OCI-LY3 (cell line): ENCODE results near the gene TCEA2.

ENCODE experiments used
- H2AFZ ChIP-seq: fragments of 200-600, 300-600 bp; shearing (Covaris generic); 2 replicates; pipeline ENCODE4 v1.6.0; 2014; ENCODE audit warnings: antibody characterized with exemption, low read depth, low read length
- H3K27ac ChIP-seq: fragments of 200-600, 300-600 bp; sonication (generic); 2 replicates; pipeline ENCODE4 v1.5.1; 2014; ENCODE audit warnings: mild to moderate bottlenecking, low read length, moderate library complexity, mixed read lengths
- H3K27me3 ChIP-seq: fragments of 200-600, 300-600 bp; sonication (generic); 2 replicates; pipeline ENCODE4 v1.6.1; 2014; ENCODE audit warnings: low read depth, low read length, mixed read lengths
- H3K36me3 ChIP-seq: fragments of 200-600, 300-600 bp; sonication (generic); replicated peaks from 2 replicates; pipeline ENCODE3; 2014; ENCODE audit warnings: low read depth, low read length, mixed read lengths
- H3K4me1 ChIP-seq: fragments of 300-600, 200-600 bp; sonication (generic); 2 replicates; pipeline ENCODE4 v1.6.1; 2014; ENCODE audit warnings: low read length, mixed read lengths
- H3K4me2 ChIP-seq: fragments of 200-600, 300-600 bp; sonication (generic); 2 replicates; pipeline ENCODE4 v1.6.1; 2014; ENCODE audit warnings: low read length, mixed read lengths
- H3K4me3 ChIP-seq: fragments of 300-600, 200-600 bp; sonication (generic); 2 replicates; pipeline ENCODE4 v1.5.1; 2014; ENCODE audit warnings: antibody characterized with exemption, mild to moderate bottlenecking, low read length, moderate library complexity
- H3K79me2 ChIP-seq: fragments of 300-600, 200-600 bp; shearing (Covaris generic); 2 replicates; pipeline ENCODE4 v1.6.1; 2014; ENCODE audit warnings: mild to moderate bottlenecking, low read length, mixed read lengths
- H3K9ac ChIP-seq: fragments of 300-600, 200-600 bp; shearing (Covaris generic); 2 replicates; pipeline ENCODE4 v1.6.0; 2014; ENCODE audit warnings: mild to moderate bottlenecking, low read length, moderate library complexity
- H3K9me3 ChIP-seq: fragments of 200-600, 300-600 bp; shearing (Covaris generic); 2 replicates; pipeline ENCODE4 v1.6.1; 2014; ENCODE audit warnings: low read length, mixed read lengths; ENCODE audit not compliant: insufficient read depth
- H4K20me1 ChIP-seq: fragments of 200-600, 300-600 bp; sonication (generic); 2 replicates; pipeline ENCODE4 v1.6.1; 2016; ENCODE audit warnings: low read length, mixed read lengths; ENCODE audit not compliant: insufficient read depth
- EZH2phosphoT487 ChIP-seq: fragments of 200-600 bp; shearing (Covaris generic); IDR thresholded peaks from 2 replicates; pipeline ENCODE4 v1.6.1; 2018; ENCODE audit warnings: antibody characterized with exemption, mixed run types, low read depth
- TF ChIP-seq, protein P1 (sequence below): fragments of 200-600, 300-600 bp; sonication (generic); IDR thresholded peaks from 2 replicates; pipeline ENCODE4 v1.5.1; 2014; ENCODE audit warnings: antibody characterized with exemption, low read length, low read depth

TCEA2 gene

DNA sequence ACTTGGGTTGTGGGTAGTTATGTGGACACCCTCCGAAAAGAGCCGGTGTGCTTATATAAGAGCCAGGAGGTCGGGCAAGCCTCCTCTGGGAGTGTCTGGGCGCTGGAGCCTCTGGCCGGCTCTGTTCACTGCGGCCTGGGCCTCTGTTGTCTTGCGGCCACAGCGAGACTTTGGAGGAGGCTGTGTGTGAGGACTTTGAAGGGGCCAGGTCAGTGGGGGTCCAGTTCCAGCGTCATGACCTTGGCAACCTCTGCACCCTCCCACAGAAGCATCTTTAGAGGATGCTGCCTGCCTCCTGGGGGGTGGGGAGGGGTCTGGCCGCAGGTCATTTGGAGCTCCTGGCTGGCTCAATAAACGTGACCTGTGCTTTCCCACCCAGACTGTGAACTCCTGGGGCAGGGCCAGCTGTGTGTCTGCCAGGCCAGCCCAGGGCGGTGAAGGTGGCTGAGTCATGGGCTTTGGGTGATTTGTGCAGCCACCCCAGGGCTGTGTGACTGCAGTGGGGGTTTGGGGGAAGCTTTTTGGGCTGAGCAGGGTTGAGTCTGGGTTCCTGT, 1.2 kb downstream of the TCEA2 start:
- H3K27me3 ChIP-seq: peaks cover 4% of the 10 kb centered on the region; the same call in 1 of the 2 replicates
- H2AFZ ChIP-seq: no peak overlapping the region
- H3K79me2 ChIP-seq: no peaks in the 10 kb centered on the region
- peak overlapping the region; percentile 88 for H3K4me3 ChIP-seq
- H4K20me1 ChIP-seq: no peaks in the 10 kb centered on the region
- peak overlapping the region; percentile 78; the same call in 1 of the 2 replicates for H3K9ac ChIP-seq
- TF ChIP-seq, protein P1, sequence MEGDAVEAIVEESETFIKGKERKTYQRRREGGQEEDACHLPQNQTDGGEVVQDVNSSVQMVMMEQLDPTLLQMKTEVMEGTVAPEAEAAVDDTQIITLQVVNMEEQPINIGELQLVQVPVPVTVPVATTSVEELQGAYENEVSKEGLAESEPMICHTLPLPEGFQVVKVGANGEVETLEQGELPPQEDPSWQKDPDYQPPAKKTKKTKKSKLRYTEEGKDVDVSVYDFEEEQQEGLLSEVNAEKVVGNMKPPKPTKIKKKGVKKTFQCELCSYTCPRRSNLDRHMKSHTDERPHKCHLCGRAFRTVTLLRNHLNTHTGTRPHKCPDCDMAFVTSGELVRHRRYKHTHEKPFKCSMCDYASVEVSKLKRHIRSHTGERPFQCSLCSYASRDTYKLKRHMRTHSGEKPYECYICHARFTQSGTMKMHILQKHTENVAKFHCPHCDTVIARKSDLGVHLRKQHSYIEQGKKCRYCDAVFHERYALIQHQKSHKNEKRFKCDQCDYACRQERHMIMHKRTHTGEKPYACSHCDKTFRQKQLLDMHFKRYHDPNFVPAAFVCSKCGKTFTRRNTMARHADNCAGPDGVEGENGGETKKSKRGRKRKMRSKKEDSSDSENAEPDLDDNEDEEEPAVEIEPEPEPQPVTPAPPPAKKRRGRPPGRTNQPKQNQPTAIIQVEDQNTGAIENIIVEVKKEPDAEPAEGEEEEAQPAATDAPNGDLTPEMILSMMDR: no peak
- TF ChIP-seq EZH2phosphoT487: no peak
- no peaks in the 10 kb centered on the region for H3K36me3 ChIP-seq
- peak overlapping the region; percentile 91 for H3K4me2 ChIP-seq
- no peak overlapping the region for H3K27ac ChIP-seq
- no peaks in the 10 kb centered on the region for H3K9me3 ChIP-seq
- H3K4me1 ChIP-seq: peaks cover 20% of the 10 kb centered on the region

DNA sequence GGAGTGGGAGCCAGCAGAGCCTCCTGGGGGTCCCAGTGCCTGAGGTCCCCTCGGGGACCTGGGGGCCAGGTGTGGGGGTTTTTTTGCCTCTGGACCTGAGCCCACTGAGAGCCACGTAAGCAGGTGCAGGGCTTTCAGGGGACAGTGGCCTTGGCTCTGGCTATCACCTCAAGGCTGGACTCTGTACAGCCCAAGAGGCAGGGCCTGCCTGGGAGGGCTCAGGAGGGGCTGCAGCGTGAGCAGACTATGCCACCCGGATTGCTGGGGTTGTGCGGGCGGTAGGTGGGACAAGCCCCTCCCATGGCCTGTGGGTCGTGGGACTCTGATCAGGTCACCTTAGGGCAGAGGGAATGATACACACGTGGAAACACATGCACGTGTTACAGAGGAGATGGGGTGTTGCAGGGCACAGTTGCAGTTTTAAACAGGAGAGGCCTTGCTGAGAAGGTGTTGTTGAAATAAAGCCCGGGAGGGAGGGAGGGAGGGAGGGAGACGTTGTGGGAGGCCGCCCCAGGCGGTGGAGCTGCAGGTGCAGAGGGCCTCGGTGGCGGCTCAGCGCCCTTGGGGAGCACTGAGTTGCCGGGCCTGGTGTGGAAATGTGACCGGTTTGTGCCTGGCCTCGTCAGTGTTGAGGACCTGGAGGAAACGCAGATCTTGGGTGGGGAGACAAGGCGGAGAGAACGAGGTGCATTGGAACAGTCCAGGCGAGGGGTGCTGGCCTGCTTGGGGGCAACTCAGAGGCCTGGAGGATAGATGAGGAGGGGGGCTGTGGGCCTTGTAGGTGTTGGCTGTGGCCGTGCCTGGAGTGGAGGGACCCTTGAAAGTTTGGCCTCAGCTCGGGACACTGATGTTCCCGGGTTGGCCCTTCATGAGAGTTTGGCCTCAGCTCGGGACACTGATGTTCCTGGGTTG, 2.3 kb downstream of the TCEA2 start:
- Histone ChIP-seq H3K9ac (no peak overlapping the region), H3K4me1 (peaks cover 20% of the 10 kb centered on the region)

DNA sequence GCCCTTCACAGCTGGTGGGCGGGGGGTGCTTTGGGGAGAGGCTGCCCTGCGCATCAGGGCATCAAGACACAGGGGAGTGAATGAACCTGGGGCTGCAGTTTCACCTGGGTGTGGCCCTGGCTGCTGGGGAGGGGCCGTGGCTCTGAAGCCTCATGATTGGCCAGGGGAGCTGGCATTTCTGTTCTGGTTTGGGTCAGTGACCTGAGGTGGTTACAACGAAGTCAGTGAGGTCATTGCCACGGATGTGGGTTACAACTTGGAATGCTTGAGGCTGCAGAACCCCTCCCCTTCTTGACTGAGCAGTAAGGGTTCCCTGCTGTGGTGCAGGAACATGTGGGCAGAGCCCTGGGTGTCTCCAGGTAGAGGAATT, 3.0 kb downstream of the TCEA2 start:
- Histone ChIP-seq H3K9ac (no peak overlapping the region), H3K4me1 (peaks cover 20% of the 10 kb centered on the region), H3K4me2 (no peak overlapping the region)

More for the DNA sequence above, 2.3 kb downstream of the TCEA2 start:
- no peak for TF ChIP-seq EZH2phosphoT487
- TF ChIP-seq, protein P1: no peak
- no peak overlapping the region for H3K27ac ChIP-seq
- H3K79me2 ChIP-seq: no peaks in the 10 kb centered on the region
- no peak overlapping the region for H3K4me3 ChIP-seq
- H3K9me3 ChIP-seq: no peaks in the 10 kb centered on the region
- H2AFZ ChIP-seq: no peak overlapping the region
- H3K4me2 ChIP-seq: no peak overlapping the region
- no peaks in the 10 kb centered on the region for H4K20me1 ChIP-seq
- H3K36me3 ChIP-seq: no peaks in the 10 kb centered on the region
- peaks cover 4% of the 10 kb centered on the region; the same call in 1 of the 2 replicates for H3K27me3 ChIP-seq

More for the DNA sequence above, 3.0 kb downstream of the TCEA2 start:
- Histone ChIP-seq H2AFZ (no peak overlapping the region), H3K9me3 (no peaks in the 10 kb centered on the region), H3K27ac (no peak overlapping the region), H3K4me3 (no peak overlapping the region), H3K79me2 (no peaks in the 10 kb centered on the region), H3K36me3 (no peaks in the 10 kb centered on the region), H4K20me1 (no peaks in the 10 kb centered on the region), H3K27me3 (peaks cover 4% of the 10 kb centered on the region; the same call in 1 of the 2 replicates)
- TF ChIP-seq, protein P1: no peak
- TF ChIP-seq EZH2phosphoT487: no peak
